Testis (tissue), 5 donors: Measurements from ENCODE around the gene PHACTR4. TPM values are rescaled to one million over a fixed set of nuclear protein-coding genes. Genes with fewer than 3 reads are reported as not detected.
A peak's percentile ranks its signal among the peaks of the same experiment; 100 is the strongest.

Experiments used
- DNase-seq: peaks from one replicate; pipeline ENCODE4 v3.0.0-alpha.2; 2019
- H3K27ac ChIP-seq, 2 donors: fragments of 200-600 bp; sonication (generic); one replicate each; pipeline ENCODE4 v1.5.1; 2019
- H3K27me3 ChIP-seq: fragments of 200-600 bp; sonication (generic); one replicate; pipeline ENCODE4 v1.5.1; 2019
- H3K36me3 ChIP-seq: fragments of 200-600 bp; sonication (generic); one replicate; pipeline ENCODE4 v1.5.1; 2017; ENCODE audit warnings: low read depth; ENCODE audit errors: missing control alignments
- H3K4me1 ChIP-seq: fragments of 200-600 bp; sonication (generic); one replicate; pipeline ENCODE4 v1.5.1; 2019
- H3K4me3 ChIP-seq, 2 donors: fragments of 200-600 bp; sonication (generic); one replicate each; pipeline ENCODE4 v1.5.1; 2017 to 2019
- H3K9me3 ChIP-seq: fragments of 200-600 bp; sonication (generic); one replicate; pipeline ENCODE4 v1.5.1; 2017
- CTCF ChIP-seq, 3 experiments: fragments of 450-650 bp in 2 of 3; fragments of 200-600 bp in 1 of 3; sonication (generic) in 1 of 3; IDR thresholded peaks; one replicate each; pipeline ENCODE4 v1.5.1; 2016 to 2019; ENCODE audit warnings: antibody characterized with exemption in 3 of 3, mild to moderate bottlenecking in 2 of 3, moderate library complexity in 1 of 3
- POLR2A ChIP-seq: fragments of 450-650 bp; IDR thresholded peaks from one replicate; pipeline ENCODE4 v1.6.1; 2017; ENCODE audit warnings: antibody characterized with exemption, mild to moderate bottlenecking, moderate library complexity
- WGBS, 2 donors: methylation state at CpG; one replicate each; pipeline ENCODE4 v1.1.5; 2018; 5-methylcytosine and 5-hydroxymethylcytosine counted together
- intact Hi-C: fragments of 100-400 bp; cut with DNase I; formaldehyde crosslinking; loops from one replicate; pipeline ENCODE4 v1.15.1; 2023; ENCODE audit warnings: low total_unique reads
- long read RNA-seq, 2 donors: transcript quantifications; one replicate each; lab custom pipeline, GENCODE V29; 2026
- polyA plus RNA-seq: library from polyadenylated mRNA; stranded (reverse); fragments of 350-450 nt; fragmentation: Illumina TruSeq; extraction: RNeasy Lipid Tissue Mini Kit (QIAGEN cat#74804); gene quantifications from one replicate; pipeline ENCODE4 v1.2.3, GENCODE V29; 2014; ENCODE audit warnings: low read depth, low replicate concordance; ENCODE audit not compliant: insufficient read depth
- total RNA-seq, 2 donors: library from RNA; depleted of rRNA; stranded (reverse); fragments of >200 nt; gene quantifications; one replicate each; pipeline ENCODE4 v1.2.3, GENCODE V29; 2016

PHACTR4 gene
- total RNA-seq (10 to 100 TPM; 40.9 to 51.8 TPM), polyA plus RNA-seq (33.1 TPM)
- long read RNA-seq, donor 1, full-length matches to known transcripts, result 4 of 4 reads
- long read RNA-seq, donor 1, partial matches to known transcripts, result 0 of 4 reads
- long read RNA-seq, donor 1, other reads (novel, unspliced or antisense), result 0 of 4 reads
- long read RNA-seq, donor 2, partial matches to known transcripts, result 0 of 4 reads
- long read RNA-seq, donor 2, other reads (novel, unspliced or antisense), result 0 of 4 reads

- intact Hi-C loops, result no loop called here
- peak within 1 kb of the TSS; percentile 80 to 95 for H3K4me3 ChIP-seq
- no peaks in the 10 kb centered on the region for H3K27me3 ChIP-seq
- H3K36me3 ChIP-seq, result no peaks in the 10 kb centered on the region
- peaks cover 26% of the 10 kb centered on the region for H3K4me1 ChIP-seq
- H3K9me3 ChIP-seq, result no peaks in the 10 kb centered on the region
- H3K27ac ChIP-seq, result peak within 1 kb of the TSS; percentile 89 to 94
- WGBS, 2 donors, result 0% methylated on average over 6 to 53 of the region's 61 CpGs
- peak in 1 of 3 experiments; percentile 21 for TF ChIP-seq CTCF (IDR thresholded peaks at IDR 0.05)
- no peak for TF ChIP-seq POLR2A
- peak; percentile 96 for DNase-seq
These were observed at the start of gene PHACTR4 for GRCh38 chr1:28369371-28370238. PHACTR4 (plus strand) TSS chr1:28369740; CDS start chr1:28407448, 37,708 bp downstream.

GRCh38 chr1:28322194-28322593, 47.3 kb upstream of the PHACTR4 start:
- no peak overlapping the region for H3K4me3 ChIP-seq
- DNase-seq, result no peak
- H3K4me1 ChIP-seq, result no peaks in the 10 kb centered on the region
- H3K27ac ChIP-seq, result no peak overlapping the region
- no peaks in the 10 kb centered on the region for H3K27me3 ChIP-seq
- intact Hi-C loops, result no loop called here
- TF ChIP-seq CTCF (IDR thresholded peaks at IDR 0.05) (no peak), POLR2A (no peak)
- WGBS, 2 donors, result 73 to 75% methylated on average over 3 of the region's 3 CpGs
- no peaks in the 10 kb centered on the region for H3K9me3 ChIP-seq
- no peaks in the 10 kb centered on the region for H3K36me3 ChIP-seq

GRCh38 chr1:28323720-28324119, 45.8 kb upstream of the PHACTR4 start:
- no peaks in the 10 kb centered on the region for H3K9me3 ChIP-seq
- H3K27ac ChIP-seq, result no peak overlapping the region
- no peaks in the 10 kb centered on the region for H3K27me3 ChIP-seq
- H3K4me3 ChIP-seq, result no peak overlapping the region
- intact Hi-C loops, result no loop called here
- peaks cover 6% of the 10 kb centered on the region for H3K4me1 ChIP-seq
- TF ChIP-seq POLR2A (no peak), CTCF (IDR thresholded peaks at IDR 0.05) (no peak)
- no peak for DNase-seq
- 46 to 49% methylated on average over 3 of the region's 3 CpGs for WGBS, 2 donors
- H3K36me3 ChIP-seq, result no peaks in the 10 kb centered on the region

GRCh38 chr1:28326515-28326914, 43.0 kb upstream of the PHACTR4 start:
- Histone ChIP-seq H3K9me3 (no peaks in the 10 kb centered on the region), H3K27me3 (no peaks in the 10 kb centered on the region), H3K4me3 (no peak overlapping the region), H3K36me3 (no peaks in the 10 kb centered on the region), H3K4me1 (peaks cover 10% of the 10 kb centered on the region), H3K27ac (no peak overlapping the region)
- no peak for TF ChIP-seq CTCF (IDR thresholded peaks at IDR 0.05)
- TF ChIP-seq POLR2A, result no peak
- no peak for DNase-seq
- intact Hi-C loops, result no loop called here
